ENCODE measurements around the gene NBPF1. TPM values are rescaled to one million over a fixed set of nuclear protein-coding genes. Genes with fewer than 3 reads are reported as not detected.
"Not testable (repeated sequence)": the region's sequence is repeated elsewhere in the genome, so short reads cannot be mapped to it uniquely, and the experiment has no call there.

NBPF1 gene
- total and polyA plus RNA-seq, 12 donors: 2.8 to 15.2 (median 11.0) TPM

GRCh38 chr1:16591845-16592244, 21.5 kb downstream of the NBPF1 start:
- TF ChIP-seq, protein P1, sequence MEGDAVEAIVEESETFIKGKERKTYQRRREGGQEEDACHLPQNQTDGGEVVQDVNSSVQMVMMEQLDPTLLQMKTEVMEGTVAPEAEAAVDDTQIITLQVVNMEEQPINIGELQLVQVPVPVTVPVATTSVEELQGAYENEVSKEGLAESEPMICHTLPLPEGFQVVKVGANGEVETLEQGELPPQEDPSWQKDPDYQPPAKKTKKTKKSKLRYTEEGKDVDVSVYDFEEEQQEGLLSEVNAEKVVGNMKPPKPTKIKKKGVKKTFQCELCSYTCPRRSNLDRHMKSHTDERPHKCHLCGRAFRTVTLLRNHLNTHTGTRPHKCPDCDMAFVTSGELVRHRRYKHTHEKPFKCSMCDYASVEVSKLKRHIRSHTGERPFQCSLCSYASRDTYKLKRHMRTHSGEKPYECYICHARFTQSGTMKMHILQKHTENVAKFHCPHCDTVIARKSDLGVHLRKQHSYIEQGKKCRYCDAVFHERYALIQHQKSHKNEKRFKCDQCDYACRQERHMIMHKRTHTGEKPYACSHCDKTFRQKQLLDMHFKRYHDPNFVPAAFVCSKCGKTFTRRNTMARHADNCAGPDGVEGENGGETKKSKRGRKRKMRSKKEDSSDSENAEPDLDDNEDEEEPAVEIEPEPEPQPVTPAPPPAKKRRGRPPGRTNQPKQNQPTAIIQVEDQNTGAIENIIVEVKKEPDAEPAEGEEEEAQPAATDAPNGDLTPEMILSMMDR (IDR thresholded peaks at IDR 0.05): peak in 3 of 9 donors; percentile 17 to 21 (median 18)
- ATAC-seq; H3K4me1 ChIP-seq; intact Hi-C loops (cut with DNase I); H3K27ac ChIP-seq; DNase-seq; H3K9me3 ChIP-seq; H3K4me3 ChIP-seq; H3K27me3 ChIP-seq: not testable (repeated sequence)
- peaks cover 0 to 15% (median 7%) of the 10 kb centered on the region in 9 donors for H3K36me3 ChIP-seq
- 8% methylated on average over 6 of the region's 8 CpGs for WGBS, 2 donors

DNA sequence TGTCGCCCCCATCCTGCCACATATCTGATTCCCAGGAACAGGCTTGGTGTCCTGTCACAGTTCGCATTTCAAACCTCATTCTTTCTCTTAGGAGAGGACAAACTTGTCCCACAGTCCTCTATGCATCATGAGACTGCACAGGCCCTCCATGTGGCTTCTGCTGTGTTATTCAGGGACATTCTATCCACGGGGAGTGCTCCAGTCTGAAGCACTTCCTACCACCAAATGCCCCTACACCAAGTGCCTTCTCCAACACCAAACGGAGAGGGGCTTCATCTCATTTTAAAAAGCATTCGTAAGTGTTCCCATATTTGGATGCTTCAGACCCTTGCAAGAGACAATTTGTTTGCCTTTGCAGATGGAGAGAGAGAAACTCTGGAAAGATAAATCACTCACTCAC, 25.3 kb downstream of the NBPF1 start:
- H3K36me3 ChIP-seq: peaks cover 0 to 43% (median 8%) of the 10 kb centered on the region in 9 donors
- WGBS, 2 donors: 88 to 92% methylated on average over 5 of the region's 5 CpGs
- H3K27me3 ChIP-seq; H3K27ac ChIP-seq; H3K4me3 ChIP-seq; H3K9me3 ChIP-seq; DNase-seq; ATAC-seq; H3K4me1 ChIP-seq; intact Hi-C loops (cut with DNase I): not testable (repeated sequence)

DNA sequence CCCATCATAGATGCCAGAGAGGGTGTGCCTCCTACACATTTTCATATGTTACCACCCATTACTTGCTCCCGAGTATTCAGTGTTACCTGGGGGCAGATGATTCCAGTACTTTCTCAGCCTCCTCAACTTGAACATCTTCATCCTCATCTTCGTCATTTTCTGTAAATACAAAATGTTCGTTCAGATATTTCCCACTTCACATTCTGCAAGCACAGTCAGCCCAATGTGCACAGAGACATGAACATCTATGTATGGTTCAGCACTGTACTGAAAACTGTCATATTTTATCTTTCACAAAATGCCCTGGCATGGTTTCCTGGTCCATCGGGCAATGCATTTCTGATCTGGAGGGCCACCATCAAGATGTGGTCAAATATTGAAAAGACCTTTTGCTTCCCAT, 25.7 kb downstream of the NBPF1 start:
- H3K9me3 ChIP-seq; H3K4me3 ChIP-seq; DNase-seq; intact Hi-C loops (cut with DNase I); H3K4me1 ChIP-seq; ATAC-seq; H3K27me3 ChIP-seq; H3K27ac ChIP-seq: not testable (repeated sequence)
- 90 to 94% methylated on average over 4 of the region's 4 CpGs for WGBS, 2 donors
- peaks cover 0 to 46% (median 8%) of the 10 kb centered on the region in 9 donors for H3K36me3 ChIP-seq

GRCh38 chr1:16565324-16565723, 48.0 kb downstream of the NBPF1 start:
- ATAC-seq; H3K4me3 ChIP-seq; H3K27me3 ChIP-seq; intact Hi-C loops (cut with DNase I); DNase-seq; H3K4me1 ChIP-seq; H3K27ac ChIP-seq; H3K9me3 ChIP-seq; H3K36me3 ChIP-seq: not testable (repeated sequence)
- WGBS, 2 donors: no CpG with 5 or more reads among the region's 1 CpG

- 77% methylated on average over 2 to 3 of the region's 4 CpGs for WGBS, 2 donors
- H3K27me3 ChIP-seq; H3K36me3 ChIP-seq; H3K4me3 ChIP-seq; DNase-seq; H3K27ac ChIP-seq; intact Hi-C loops (cut with DNase I); ATAC-seq; H3K4me1 ChIP-seq; H3K9me3 ChIP-seq: not testable (repeated sequence)
These were observed 52.3 kb downstream of the NBPF1 start for GRCh38 chr1:16561035-16561434.

DNA sequence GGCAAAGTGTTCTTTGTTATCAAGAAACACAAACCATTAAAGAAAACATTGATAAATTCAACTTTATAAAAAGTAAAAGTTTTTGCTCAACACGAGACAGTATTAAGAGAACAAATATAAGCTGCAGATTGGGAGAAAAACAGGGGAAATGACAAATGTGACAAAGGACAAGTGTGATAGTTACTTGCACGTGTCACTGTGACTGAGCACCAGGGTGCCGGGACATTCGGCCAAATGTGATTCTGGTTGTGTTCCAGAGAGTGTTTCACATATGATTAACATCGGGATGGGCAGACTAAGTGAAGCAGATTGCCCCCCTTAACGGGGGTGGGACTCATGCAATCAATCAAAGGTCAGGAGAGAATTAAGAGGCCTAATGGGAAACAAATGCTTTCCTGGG, 52.9 kb downstream of the NBPF1 start:
- ATAC-seq; H3K9me3 ChIP-seq; H3K4me3 ChIP-seq; H3K36me3 ChIP-seq; intact Hi-C loops (cut with DNase I); DNase-seq; H3K27ac ChIP-seq; H3K4me1 ChIP-seq; H3K27me3 ChIP-seq: not testable (repeated sequence)
- WGBS, 2 donors: 75 to 77% methylated on average over 4 of the region's 6 CpGs

DNA sequence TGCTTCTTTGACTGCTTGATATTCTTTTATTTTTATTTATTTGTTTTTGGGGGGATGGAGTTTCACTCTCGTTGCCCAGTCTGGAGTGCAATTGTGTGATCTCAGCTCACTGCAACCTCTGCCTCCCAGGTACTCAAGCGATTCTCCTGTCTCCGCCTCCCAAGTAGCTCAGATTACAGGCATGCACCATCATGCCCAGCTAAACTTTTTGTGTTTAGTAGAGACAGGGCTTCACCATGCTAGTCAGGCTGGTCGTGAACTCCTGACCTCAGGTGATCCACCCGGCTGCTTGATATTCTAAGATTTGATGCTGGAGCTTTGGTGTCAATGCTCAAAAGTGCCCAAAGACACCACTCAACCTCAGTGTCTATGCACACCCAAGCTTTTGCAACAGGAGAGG, 53.7 kb downstream of the NBPF1 start:
- H3K4me1 ChIP-seq; H3K27ac ChIP-seq; intact Hi-C loops (cut with DNase I): not testable (repeated sequence)

GRCh38 chr1:16557034-16557433, 56.3 kb downstream of the NBPF1 start:
- H3K4me3 ChIP-seq; H3K36me3 ChIP-seq; H3K9me3 ChIP-seq; H3K27me3 ChIP-seq; DNase-seq; H3K27ac ChIP-seq; H3K4me1 ChIP-seq; intact Hi-C loops (cut with DNase I); ATAC-seq: not testable (repeated sequence)
- 91% methylated on average over 3 of the region's 3 CpGs for WGBS, 2 donors

More for the DNA sequence above, 53.7 kb downstream of the NBPF1 start:
- WGBS, 2 donors: no CpG with 5 or more reads among the region's 5 CpGs
- not testable (repeated sequence) for H3K9me3 ChIP-seq, H3K4me3 ChIP-seq, ATAC-seq, H3K36me3 ChIP-seq, DNase-seq, H3K27me3 ChIP-seq

- H3K27me3 ChIP-seq; H3K9me3 ChIP-seq; H3K27ac ChIP-seq; H3K4me3 ChIP-seq; ATAC-seq; H3K36me3 ChIP-seq; intact Hi-C loops (cut with DNase I); H3K4me1 ChIP-seq; DNase-seq: not testable (repeated sequence)
- 88 to 93% methylated on average over 9 of the region's 11 CpGs for WGBS, 2 donors
These were observed 60.1 kb downstream of the NBPF1 start for GRCh38 chr1:16553244-16553643.

DNA sequence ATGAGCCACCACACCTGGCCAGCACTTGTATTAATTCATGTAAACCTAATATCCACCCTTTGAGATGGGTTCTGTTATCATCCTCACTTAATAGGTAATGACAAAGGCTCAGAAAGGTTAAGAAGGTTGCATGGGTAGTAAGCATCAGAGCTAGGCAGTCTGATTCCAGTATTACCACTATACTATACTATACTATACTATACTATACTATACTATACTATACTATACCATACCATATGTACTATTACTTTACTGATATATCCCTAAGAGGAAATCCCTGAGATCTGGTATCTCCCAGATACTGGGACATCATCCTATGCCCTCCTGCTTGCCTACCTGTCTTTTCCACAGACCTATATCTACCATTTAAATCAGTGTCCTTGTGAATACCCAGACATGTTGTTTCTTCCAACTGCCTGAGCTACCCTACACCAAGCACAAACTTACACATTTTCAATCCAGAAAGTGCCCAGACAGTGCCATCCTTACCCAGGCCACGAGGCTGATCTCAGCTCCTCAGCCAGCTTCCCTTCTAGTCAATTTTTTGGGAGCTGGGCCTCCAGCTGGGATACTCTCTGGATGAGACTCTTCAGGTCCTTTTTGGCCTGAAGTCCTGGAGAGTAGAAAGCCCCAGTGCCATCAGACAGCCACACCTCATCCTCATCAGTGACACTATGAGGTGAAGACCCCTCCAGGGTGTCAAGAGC, 63.0 kb downstream of the NBPF1 start:
- H3K9me3 ChIP-seq; H3K4me3 ChIP-seq; H3K27ac ChIP-seq; ATAC-seq; DNase-seq; intact Hi-C loops (cut with DNase I); H3K36me3 ChIP-seq; H3K4me1 ChIP-seq: not testable (repeated sequence)
- H3K27me3 ChIP-seq: peaks cover 0 to 19% (median 0%) of the 10 kb centered on the region in 7 donors
- WGBS, 2 donors: 69% methylated on average over 1 of the region's 1 CpG

DNA sequence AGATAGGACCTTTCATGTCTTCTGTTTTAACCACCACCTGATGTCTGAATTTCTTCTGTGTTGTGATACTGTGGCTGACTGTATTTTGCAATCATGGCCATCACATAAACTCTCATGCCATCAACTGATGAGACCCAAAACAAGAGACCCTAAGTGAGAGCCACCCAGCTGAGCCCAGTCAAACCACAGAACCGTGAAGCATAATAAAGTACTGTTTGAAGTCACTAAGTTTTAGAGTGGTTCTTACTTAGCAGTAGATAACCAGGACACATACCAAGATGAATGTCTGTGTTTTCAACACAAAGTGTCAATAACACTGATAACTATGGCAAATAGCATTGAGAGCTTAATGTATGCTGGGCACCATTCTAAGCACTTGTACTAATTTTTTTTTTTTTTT, 63.8 kb downstream of the NBPF1 start:
- 54 to 66% methylated on average over 1 of the region's 1 CpG for WGBS, 2 donors
- H3K4me1 ChIP-seq; H3K27ac ChIP-seq; ATAC-seq; DNase-seq; intact Hi-C loops (cut with DNase I); H3K36me3 ChIP-seq; H3K4me3 ChIP-seq; H3K9me3 ChIP-seq: not testable (repeated sequence)
- peaks cover 0 to 27% (median 0%) of the 10 kb centered on the region in 7 donors for H3K27me3 ChIP-seq

All from heart right ventricle (tissue), 16 donors.